OCI-LY7 (cell line): ENCODE measurements around the gene BCL2L12. TPM values are rescaled to one million over a fixed set of nuclear protein-coding genes. Genes with fewer than 3 reads are reported as not detected.

Source experiments
- BruUV-seq: library from RNA; stranded (reverse); fragments of 400-500 nt; replicated peaks from 2 replicates; lab custom pipeline; 2021; lab: Mats Ljungman, UMichigan
- CTCF ChIA-PET: fragments of 300-600 bp; sonication (Branson Sonifier 250); formaldehyde crosslinking; loops from one replicate; lab custom pipeline; 2022; ENCODE audit warnings: antibody characterized with exemption; ENCODE audit not compliant: unreplicated experiment; lab: Charles Lee
- POLR2A ChIA-PET: fragments of 300-600 bp; sonication (Branson Sonifier 250); formaldehyde crosslinking; loops from one replicate; lab custom pipeline; 2022; ENCODE audit warnings: antibody characterized with exemption; lab: Charles Lee
- DNase-seq: peaks from one replicate; pipeline ENCODE4 v3.0.0-alpha.2; 2015; ENCODE audit warnings: low spot score
- H2AFZ ChIP-seq: fragments of 200-600 bp; sonication (generic), shearing (Covaris generic); 2 replicates; pipeline ENCODE4 v1.6.1; 2014; ENCODE audit warnings: mild to moderate bottlenecking, antibody characterized with exemption, low read length, moderate library complexity
- H3K27ac ChIP-seq: fragments of 200-600 bp; sonication (generic); 2 replicates; pipeline ENCODE4 v1.5.1; 2014; ENCODE audit warnings: mixed run types, low read depth, mild to moderate bottlenecking, moderate library complexity, low read length, inconsistent platforms; ENCODE audit not compliant: poor library complexity, severe bottlenecking
- H3K36me3 ChIP-seq: fragments of 200-600 bp; sonication (generic); 2 replicates; pipeline ENCODE4 v1.6.1; 2014; ENCODE audit warnings: mild to moderate bottlenecking, antibody characterized with exemption, low read length, moderate library complexity, mixed read lengths; ENCODE audit not compliant: insufficient read depth
- H3K4me1 ChIP-seq: fragments of 200-600 bp; sonication (generic); 2 replicates; pipeline ENCODE4 v1.5.1; 2014; ENCODE audit warnings: mild to moderate bottlenecking, low read length; ENCODE audit not compliant: insufficient read depth, poor library complexity, severe bottlenecking
- H3K4me2 ChIP-seq: fragments of 200-600 bp; sonication (generic); 2 replicates; pipeline ENCODE4 v1.6.1; 2014; ENCODE audit warnings: mild to moderate bottlenecking, low read length
- H3K4me3 ChIP-seq: fragments of 200-600 bp; sonication (generic); 2 replicates; pipeline ENCODE4 v1.5.1; 2014; ENCODE audit warnings: mild to moderate bottlenecking, low read depth, low read length; ENCODE audit not compliant: poor library complexity, severe bottlenecking
- H3K79me2 ChIP-seq: fragments of 200-600 bp; sonication (generic); 2 replicates; pipeline ENCODE4 v1.6.1; 2016; ENCODE audit warnings: low read depth, mild to moderate bottlenecking, low read length, moderate library complexity, mixed read lengths; ENCODE audit not compliant: insufficient read depth
- H3K9me2 ChIP-seq: fragments of 200-600 bp; sonication (generic); 2 replicates; pipeline ENCODE4 v1.6.1; 2016; ENCODE audit warnings: mild to moderate bottlenecking, low read length, mixed read lengths; ENCODE audit not compliant: insufficient read depth
- H3K9me3 ChIP-seq: fragments of 200-600 bp; sonication (generic); 2 replicates; pipeline ENCODE4 v1.6.1; 2014; ENCODE audit warnings: mild to moderate bottlenecking, mixed run types, low read length, mixed read lengths
- H4K20me1 ChIP-seq: fragments of 200-600 bp; sonication (generic); 2 replicates; pipeline ENCODE4 v1.6.1; 2014; ENCODE audit warnings: mild to moderate bottlenecking, antibody characterized with exemption, low read length, moderate library complexity, mixed read lengths; ENCODE audit not compliant: insufficient read depth
- CTCF ChIP-seq: fragments of 200-600 bp; sonication (generic); conservative IDR thresholded peaks from 2 replicates; pipeline ENCODE4 v1.5.1; 2014; ENCODE audit warnings: mild to moderate bottlenecking, antibody characterized with exemption, low read length, moderate library complexity, mixed read lengths
- EZH2phosphoT487 ChIP-seq: fragments of 200-600 bp; sonication (generic); IDR thresholded peaks from 2 replicates; pipeline ENCODE4 v1.6.1; 2018; ENCODE audit warnings: low read depth, borderline replicate concordance, mild to moderate bottlenecking, mixed run types, antibody characterized with exemption, low read length, moderate library complexity, mixed read lengths
- intact Hi-C: fragments of 100-400 bp; cut with micrococcal nuclease; formaldehyde crosslinking; loops from one replicate; pipeline ENCODE4 v1.10.0; 2022; ENCODE audit not compliant: unreplicated experiment
- total RNA-seq, 2 experiments: library from RNA; depleted of rRNA in 1 of 2; stranded (reverse); fragments of >200 nt in 1 of 2; shearing (Covaris generic) in 1 of 2; gene quantifications; 2 replicates each; pipeline ENCODE4 v1.2.3, GENCODE V29; 2014 to 2022

Gene BCL2L12
- total RNA-seq, 2 experiments from 2014 or later: 38.9 to 65.4 TPM

DNA sequence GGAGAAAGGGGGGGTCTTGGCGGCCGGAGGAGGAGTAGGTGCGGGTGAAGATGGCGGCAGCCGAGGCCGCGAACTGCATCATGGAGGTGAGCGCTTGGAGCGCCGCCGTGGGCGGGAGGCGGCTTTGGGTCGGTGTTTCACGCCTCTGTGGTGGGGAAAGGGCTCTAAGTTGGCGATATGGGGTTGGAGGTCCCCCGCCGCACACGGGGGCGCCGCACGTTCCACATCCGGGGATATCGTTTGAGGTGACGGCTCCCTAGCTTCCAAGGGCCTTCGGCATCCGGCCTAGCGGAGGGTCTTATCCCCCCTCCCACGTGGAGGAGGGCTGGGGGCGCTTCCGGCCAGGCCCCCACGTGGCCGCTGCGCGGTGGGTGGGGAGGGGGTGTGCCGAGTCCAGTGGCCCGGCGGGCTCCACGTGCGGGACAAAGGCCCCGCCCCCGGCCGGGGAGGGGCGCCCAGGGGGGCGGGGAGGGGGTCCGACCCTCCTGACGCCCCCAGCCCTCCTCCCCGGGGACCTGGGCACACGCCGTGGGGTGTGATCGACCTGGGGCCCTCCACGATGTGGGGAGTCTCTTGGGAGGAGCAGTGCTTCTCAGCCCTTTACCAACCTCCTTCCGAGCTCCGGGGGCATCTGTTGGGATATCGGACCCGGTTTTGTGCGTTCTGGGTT, 11.6 kb downstream of the BCL2L12 start, which contains the start of gene PRMT1:
Gene PRMT1 (plus strand): TSS at position 41 of the 670 bp plus-strand sequence. CDS start 10 bp downstream, at position 51.
- H3K9me3 ChIP-seq: no peaks in the 10 kb centered on the region
- H3K4me1 ChIP-seq: peaks cover 54% of the 10 kb centered on the region
- intact Hi-C loops: loop anchor here (2.0 to 10.0 kb wide), 4 partner anchors 87 to 1040 kb away; partner anchors contain the start of genes DBP and PRR12
- H3K4me3 ChIP-seq: peak within 1 kb of the TSS; percentile 96
- H3K79me2 ChIP-seq: peaks cover 53% of the 10 kb centered on the region
- CTCF ChIA-PET: interaction anchor here (0.6 kb wide), 2 partner anchors 150 to 164 kb away, joined by 3 to 6 read pairs; partner anchors contain the start of gene RCN3
- H3K27ac ChIP-seq: peak within 1 kb of the TSS; percentile 84
- BruUV-seq: no TSS peak
- H3K36me3 ChIP-seq: peaks cover 36% of the 10 kb centered on the region
- no peaks in the 10 kb centered on the region for H3K9me2 ChIP-seq
- peak within 1 kb of the TSS; percentile 9; the same call in 1 of the 2 replicates for H2AFZ ChIP-seq
- H3K4me2 ChIP-seq: peak within 1 kb of the TSS; percentile 95
- POLR2A ChIA-PET: interaction anchor here (0.5 to 1.3 kb wide), 2 partner anchors 10 to 29 kb away, joined by 4 to 5 read pairs; no protein-coding TSS in a partner anchor
- no peak for TF ChIP-seq CTCF
- no peak for TF ChIP-seq EZH2phosphoT487
- peak; percentile 72 for DNase-seq
- 0 out of 2 replicates have a peak, but pooled peaks cover 9% of the 10 kb centered on the region for H4K20me1 ChIP-seq

- H3K4me1 ChIP-seq: peaks cover 47% of the 10 kb centered on the region
- H4K20me1 ChIP-seq: 0 out of 2 replicates have a peak, but pooled peaks cover 10% of the 10 kb centered on the region
- TSS peak; percentile 49 for BruUV-seq
- no peak overlapping the region for H2AFZ ChIP-seq
- peak overlapping the region; percentile 96 for H3K4me3 ChIP-seq
- peaks cover 56% of the 10 kb centered on the region for H3K79me2 ChIP-seq
- CTCF ChIA-PET: no interaction called here
- peak overlapping the region; percentile 95 for H3K4me2 ChIP-seq
- peak overlapping the region; percentile 84 for H3K27ac ChIP-seq
- POLR2A ChIA-PET: no interaction called here
- peak; percentile 85 for DNase-seq
- H3K9me3 ChIP-seq: no peaks in the 10 kb centered on the region
- TF ChIP-seq CTCF (peak; percentile 86), EZH2phosphoT487 (no peak)
- peaks cover 43% of the 10 kb centered on the region for H3K36me3 ChIP-seq
- intact Hi-C loops: loop anchor here (2.0 to 10.0 kb wide), 4 partner anchors 87 to 1041 kb away; partner anchors contain the start of genes DBP and PRR12
- no peaks in the 10 kb centered on the region for H3K9me2 ChIP-seq
Observed at GRCh38 chr19:49677901-49678674, 12.4 kb downstream of the BCL2L12 start.
